WI38 (cell line): Measurements from ENCODE around the gene KLHDC9.

Source experiments
- H3K4me3 ChIP-seq: 2 replicates; pipeline ENCODE4 v1.5.1; 2011; ENCODE audit warnings: low read depth, mild to moderate bottlenecking, control low read depth, low read length
- TF ChIP-seq, protein P1 (sequence below): IDR thresholded peaks from 2 replicates; pipeline ENCODE4 v1.5.1; 2012; ENCODE audit warnings: low read depth, mild to moderate bottlenecking, control low read depth, low read length

Gene KLHDC9

DNA sequence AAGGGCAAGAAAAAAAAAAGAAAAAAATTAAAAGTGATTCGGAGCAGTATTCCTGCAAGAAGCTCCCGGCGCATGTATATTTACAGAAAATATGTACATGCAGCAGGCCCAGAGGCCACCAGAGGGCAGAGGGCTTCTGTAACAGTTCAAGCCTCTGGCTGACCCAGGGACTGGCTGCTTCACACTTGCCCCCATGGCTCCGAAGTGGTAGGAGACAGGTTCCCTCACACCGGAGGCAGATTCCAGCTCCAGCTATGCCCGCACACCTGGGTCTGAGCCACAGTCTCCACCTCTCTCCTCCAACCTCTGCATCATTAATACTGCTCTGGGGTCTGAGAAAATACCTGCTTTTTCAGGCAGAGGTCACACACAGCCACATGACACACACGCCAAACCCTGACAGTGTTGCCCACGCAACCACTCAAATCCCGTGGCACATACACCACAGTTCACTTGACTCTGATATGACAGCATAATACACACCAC, 26.2 kb upstream of the KLHDC9 start:
- H3K4me3 ChIP-seq = no peak overlapping the region
- TF ChIP-seq, protein P1, sequence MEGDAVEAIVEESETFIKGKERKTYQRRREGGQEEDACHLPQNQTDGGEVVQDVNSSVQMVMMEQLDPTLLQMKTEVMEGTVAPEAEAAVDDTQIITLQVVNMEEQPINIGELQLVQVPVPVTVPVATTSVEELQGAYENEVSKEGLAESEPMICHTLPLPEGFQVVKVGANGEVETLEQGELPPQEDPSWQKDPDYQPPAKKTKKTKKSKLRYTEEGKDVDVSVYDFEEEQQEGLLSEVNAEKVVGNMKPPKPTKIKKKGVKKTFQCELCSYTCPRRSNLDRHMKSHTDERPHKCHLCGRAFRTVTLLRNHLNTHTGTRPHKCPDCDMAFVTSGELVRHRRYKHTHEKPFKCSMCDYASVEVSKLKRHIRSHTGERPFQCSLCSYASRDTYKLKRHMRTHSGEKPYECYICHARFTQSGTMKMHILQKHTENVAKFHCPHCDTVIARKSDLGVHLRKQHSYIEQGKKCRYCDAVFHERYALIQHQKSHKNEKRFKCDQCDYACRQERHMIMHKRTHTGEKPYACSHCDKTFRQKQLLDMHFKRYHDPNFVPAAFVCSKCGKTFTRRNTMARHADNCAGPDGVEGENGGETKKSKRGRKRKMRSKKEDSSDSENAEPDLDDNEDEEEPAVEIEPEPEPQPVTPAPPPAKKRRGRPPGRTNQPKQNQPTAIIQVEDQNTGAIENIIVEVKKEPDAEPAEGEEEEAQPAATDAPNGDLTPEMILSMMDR = peak; percentile 48

DNA sequence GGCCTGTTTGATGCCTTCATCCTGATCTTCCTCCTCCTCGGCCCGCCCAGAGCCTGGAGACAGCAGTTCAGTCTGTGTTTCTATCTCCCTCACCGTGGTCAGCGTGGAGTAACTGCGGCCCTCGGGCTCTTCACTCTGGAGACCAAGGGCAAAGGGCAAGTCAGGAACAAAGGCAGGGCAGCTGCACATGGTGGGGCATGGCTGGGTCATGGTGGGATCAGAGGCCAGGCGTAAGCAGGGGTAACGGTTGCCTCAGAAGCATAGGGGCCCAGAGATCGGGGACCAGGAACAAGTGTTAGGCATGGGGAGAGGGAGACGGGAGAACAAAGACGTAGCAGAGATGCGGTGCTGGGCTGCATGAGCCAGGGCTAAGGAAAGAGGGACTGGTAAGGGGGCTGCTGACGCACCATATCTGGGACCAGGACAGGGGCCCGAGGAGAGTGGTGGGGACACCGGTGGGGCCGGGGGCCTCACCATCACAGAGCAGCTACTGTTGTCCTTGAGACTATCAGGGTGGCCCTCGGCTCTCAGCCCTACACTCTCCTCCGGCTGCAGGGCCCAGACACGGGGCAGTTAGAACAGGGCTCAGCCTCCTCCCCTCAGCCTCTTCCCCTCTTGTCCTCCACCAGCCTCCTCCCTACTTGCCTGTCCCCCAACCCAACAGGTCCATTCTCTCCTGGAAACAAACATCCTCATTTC, 25.3 kb upstream of the KLHDC9 start:
- no peak overlapping the region for H3K4me3 ChIP-seq
- TF ChIP-seq, protein P1 = no peak

DNA sequence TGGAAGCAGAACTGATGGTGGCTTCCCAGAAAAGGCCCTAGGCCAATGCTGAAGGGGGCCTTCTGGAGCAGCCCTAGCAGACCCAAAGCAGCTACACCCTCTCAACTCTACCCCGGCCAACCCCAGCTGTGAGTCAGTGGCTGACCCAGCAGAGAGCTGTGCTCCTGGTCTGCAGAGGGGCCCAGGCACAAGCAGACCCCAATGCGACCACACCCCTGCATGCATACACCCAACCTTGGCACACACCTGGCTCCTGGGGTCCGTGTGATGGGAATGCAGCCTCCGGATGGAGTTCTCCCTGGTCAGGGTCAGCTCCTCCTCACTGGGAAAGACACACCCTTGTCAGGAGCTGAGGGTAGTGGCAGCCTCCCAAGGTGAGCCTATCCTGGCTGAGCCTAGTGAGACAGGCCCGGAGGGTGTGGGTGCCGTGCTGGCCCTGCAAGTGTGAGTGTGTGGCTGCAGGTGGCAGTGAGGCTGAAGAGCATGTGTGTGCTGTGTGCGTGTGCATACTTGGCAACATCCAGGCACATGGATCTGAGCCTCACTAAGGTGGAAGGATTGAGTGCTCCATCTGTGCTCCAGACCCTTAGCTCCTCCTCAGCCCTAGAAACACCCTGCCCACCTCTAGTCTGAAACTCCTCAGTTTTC, 24.6 kb upstream of the KLHDC9 start:
- H3K4me3 ChIP-seq = no peak overlapping the region

DNA sequence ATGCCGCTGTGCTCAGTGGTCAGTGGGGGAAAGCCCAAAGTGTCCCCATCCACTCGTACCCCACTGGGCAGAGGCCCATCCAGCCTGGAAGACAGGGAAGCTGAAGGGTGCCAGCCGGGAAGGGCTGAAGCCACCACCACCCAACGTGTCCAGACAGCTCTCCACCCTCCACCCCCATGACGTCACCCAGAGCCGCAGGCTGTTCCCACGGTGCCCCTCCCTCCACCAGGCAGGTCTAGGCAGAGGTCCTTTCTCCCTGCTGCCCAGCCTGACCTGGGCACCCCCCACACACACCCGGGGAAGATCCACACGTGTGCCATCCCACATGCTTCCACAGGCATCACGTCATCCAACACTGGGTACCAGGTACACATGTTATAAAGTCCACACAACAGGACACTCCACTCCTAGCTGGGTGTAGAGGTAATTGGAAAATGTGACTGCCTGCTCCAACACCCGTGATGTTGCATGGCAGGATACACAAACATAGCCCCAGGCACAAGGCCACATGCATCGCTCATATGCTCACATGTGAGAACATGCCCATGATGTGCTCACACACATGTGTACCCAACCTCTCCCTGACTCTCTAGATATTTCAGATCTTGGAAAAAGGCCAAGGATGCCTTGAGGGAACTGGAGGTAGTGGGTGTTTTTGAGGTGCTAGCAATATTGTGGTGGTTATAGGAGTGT, 23.3 kb upstream of the KLHDC9 start:
- H3K4me3 ChIP-seq = no peak overlapping the region
- TF ChIP-seq, protein P1 = no peak

More for the DNA sequence above, 24.6 kb upstream of the KLHDC9 start:
- TF ChIP-seq, protein P1 = no peak

DNA sequence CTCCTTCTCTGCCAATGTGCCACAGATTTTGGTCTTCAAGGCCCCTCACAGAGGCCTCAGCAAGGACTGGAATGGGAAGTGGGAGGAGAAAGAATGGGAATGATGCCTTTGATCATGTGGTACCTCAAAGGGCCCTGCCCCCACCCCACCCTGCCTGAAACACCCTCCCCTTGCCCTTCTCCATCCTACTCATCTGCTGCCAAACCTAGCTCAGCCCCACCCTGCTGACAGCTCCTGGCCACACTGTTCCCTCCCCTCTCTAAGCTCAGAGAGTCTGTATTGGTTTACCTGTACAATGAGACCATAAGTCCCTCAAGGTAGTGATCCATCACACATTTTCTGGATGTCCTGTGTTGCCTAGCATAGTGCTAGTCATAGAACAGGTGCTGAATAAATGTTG, 21.8 kb upstream of the KLHDC9 start:
- TF ChIP-seq, protein P1 = no peak
- H3K4me3 ChIP-seq = no peak overlapping the region

DNA sequence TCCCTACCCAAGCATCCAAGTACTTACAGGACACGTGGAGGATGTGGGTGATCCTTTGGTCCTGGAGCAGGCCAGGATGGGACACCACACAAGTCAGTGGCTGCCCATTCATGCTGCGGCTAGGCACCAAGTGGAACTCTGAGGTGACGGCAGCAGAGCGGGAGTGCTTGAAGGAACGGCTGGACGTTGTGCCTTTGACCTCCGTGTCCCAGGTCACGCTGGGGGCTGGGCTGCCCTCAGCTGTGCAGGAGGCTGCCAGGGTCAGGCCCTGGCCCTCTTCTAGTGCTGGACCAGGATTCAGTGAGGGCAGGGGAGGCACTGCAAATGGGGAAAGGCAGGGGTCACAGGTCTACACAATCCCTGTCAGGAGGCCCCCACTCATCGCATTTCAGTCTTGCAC, 20.7 kb upstream of the KLHDC9 start:
- TF ChIP-seq, protein P1 = no peak
- no peak overlapping the region for H3K4me3 ChIP-seq

DNA sequence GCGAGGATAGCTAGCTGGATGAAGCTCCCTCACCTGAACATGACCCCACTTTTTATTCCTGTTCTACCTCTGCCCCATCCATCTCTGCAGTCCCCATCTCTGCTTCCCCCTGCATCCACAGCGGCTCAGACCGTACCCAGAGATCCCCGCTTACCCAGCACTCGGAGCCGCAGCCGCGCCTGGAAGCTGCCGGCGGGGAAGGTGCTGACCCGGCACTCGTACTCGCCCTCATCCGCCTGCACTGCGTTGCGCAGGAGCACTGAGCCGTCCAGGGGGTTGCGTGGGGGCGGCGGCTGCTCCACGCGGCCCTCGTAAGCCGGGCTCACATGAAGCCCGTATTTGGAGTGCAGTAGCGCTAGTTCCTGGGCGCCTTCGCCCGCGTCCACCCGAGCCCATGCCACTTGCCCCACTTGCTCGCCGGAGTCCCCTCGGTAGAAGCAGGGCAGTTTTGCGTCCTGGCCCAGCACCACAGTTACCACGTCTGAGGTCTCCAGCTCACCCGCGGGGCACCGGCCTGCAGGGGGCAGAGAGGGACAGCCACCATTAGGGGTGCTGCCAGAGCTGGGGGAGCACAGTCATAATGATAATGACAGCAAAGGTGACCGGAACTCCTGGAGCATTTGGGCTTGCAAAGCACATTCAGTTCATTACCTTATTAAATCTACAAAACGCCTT, 18.6 kb upstream of the KLHDC9 start:
- TF ChIP-seq, protein P1 = no peak
- H3K4me3 ChIP-seq = no peak overlapping the region
